Measurements from ENCODE around the gene ANKRD40. TPM values are rescaled to one million over a fixed set of nuclear protein-coding genes. Genes with fewer than 3 reads are reported as not detected.

ANKRD40 gene
- total and polyA plus RNA-seq, 7 donors = 12.3 to 76.3 (median 51.2) TPM

DNA sequence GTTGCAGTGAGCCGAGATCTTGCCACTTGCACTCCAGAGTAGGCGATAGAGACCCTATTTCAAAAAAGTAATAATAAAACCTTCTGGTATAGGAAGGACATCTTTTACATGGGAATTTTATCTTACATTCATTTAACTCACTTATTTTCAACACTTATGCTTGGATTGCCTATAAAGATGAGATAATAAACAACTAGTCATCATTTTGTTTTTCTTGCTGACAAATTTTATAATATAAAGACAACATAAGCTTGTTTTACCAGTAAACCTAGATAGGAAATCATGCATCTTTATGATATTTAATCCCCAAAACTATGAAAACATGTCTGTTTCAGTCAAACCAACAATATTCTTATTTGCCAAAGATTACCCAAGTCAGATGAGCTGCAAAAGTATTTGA lies 56.1 kb downstream of the ANKRD40 start:
- TF ChIP-seq POLR2A (IDR thresholded peaks at IDR 0.05) (no peak), POLR2AphosphoS5 (IDR thresholded peaks at IDR 0.05) (no peak), EP300 (IDR thresholded peaks at IDR 0.05) (no peak)
- TF ChIP-seq, protein P1, sequence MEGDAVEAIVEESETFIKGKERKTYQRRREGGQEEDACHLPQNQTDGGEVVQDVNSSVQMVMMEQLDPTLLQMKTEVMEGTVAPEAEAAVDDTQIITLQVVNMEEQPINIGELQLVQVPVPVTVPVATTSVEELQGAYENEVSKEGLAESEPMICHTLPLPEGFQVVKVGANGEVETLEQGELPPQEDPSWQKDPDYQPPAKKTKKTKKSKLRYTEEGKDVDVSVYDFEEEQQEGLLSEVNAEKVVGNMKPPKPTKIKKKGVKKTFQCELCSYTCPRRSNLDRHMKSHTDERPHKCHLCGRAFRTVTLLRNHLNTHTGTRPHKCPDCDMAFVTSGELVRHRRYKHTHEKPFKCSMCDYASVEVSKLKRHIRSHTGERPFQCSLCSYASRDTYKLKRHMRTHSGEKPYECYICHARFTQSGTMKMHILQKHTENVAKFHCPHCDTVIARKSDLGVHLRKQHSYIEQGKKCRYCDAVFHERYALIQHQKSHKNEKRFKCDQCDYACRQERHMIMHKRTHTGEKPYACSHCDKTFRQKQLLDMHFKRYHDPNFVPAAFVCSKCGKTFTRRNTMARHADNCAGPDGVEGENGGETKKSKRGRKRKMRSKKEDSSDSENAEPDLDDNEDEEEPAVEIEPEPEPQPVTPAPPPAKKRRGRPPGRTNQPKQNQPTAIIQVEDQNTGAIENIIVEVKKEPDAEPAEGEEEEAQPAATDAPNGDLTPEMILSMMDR (IDR thresholded peaks at IDR 0.05) = no peak
- 95 to 99% methylated on average over 2 of the region's 2 CpGs for WGBS, 2 donors

GRCh38 chr17:50649042-50649908 lies 58.4 kb downstream of the ANKRD40 start:
- 80 to 84% methylated on average over 7 of the region's 7 CpGs for WGBS, 2 donors
- H3K36me3 ChIP-seq = no peaks in the 10 kb centered on the region
- H3K9me3 ChIP-seq = no peaks in the 10 kb centered on the region
- intact Hi-C loops (cut with DNase I) = no loop called here
- no peak for DNase-seq
- no peaks in the 10 kb centered on the region for H3K27me3 ChIP-seq
- H3K27ac ChIP-seq = no peak overlapping the region
- H3K4me3 ChIP-seq = no peak overlapping the region
- TF ChIP-seq, protein P1 (IDR thresholded peaks at IDR 0.05) = no peak
- no peak for TF ChIP-seq EP300 (IDR thresholded peaks at IDR 0.05)
- TF ChIP-seq POLR2AphosphoS5 (IDR thresholded peaks at IDR 0.05) = no peak
- TF ChIP-seq POLR2A (IDR thresholded peaks at IDR 0.05) = no peak
- H3K4me1 ChIP-seq = no peaks in the 10 kb centered on the region

More for the DNA sequence above, 56.1 kb downstream of the ANKRD40 start:
- H3K27me3 ChIP-seq = no peaks in the 10 kb centered on the region
- intact Hi-C loops (cut with DNase I) = no loop called here
- no peak overlapping the region for H3K4me3 ChIP-seq
- no peaks in the 10 kb centered on the region for H3K36me3 ChIP-seq
- DNase-seq = no peak
- H3K4me1 ChIP-seq = no peaks in the 10 kb centered on the region
- no peaks in the 10 kb centered on the region for H3K9me3 ChIP-seq
- H3K27ac ChIP-seq = no peak overlapping the region

GRCh38 chr17:50647187-50647586 lies 60.5 kb downstream of the ANKRD40 start:
- Histone ChIP-seq H3K36me3 (no peaks in the 10 kb centered on the region), H3K4me3 (no peak overlapping the region), H3K27ac (no peak overlapping the region), H3K9me3 (no peaks in the 10 kb centered on the region), H3K4me1 (no peaks in the 10 kb centered on the region), H3K27me3 (no peaks in the 10 kb centered on the region)
- TF ChIP-seq EP300 (IDR thresholded peaks at IDR 0.05) = no peak
- no peak for TF ChIP-seq POLR2A (IDR thresholded peaks at IDR 0.05)
- no peak for TF ChIP-seq POLR2AphosphoS5 (IDR thresholded peaks at IDR 0.05)
- 76 to 91% methylated on average over 2 of the region's 2 CpGs for WGBS, 2 donors
- intact Hi-C loops (cut with DNase I) = no loop called here
- DNase-seq = no peak

DNA sequence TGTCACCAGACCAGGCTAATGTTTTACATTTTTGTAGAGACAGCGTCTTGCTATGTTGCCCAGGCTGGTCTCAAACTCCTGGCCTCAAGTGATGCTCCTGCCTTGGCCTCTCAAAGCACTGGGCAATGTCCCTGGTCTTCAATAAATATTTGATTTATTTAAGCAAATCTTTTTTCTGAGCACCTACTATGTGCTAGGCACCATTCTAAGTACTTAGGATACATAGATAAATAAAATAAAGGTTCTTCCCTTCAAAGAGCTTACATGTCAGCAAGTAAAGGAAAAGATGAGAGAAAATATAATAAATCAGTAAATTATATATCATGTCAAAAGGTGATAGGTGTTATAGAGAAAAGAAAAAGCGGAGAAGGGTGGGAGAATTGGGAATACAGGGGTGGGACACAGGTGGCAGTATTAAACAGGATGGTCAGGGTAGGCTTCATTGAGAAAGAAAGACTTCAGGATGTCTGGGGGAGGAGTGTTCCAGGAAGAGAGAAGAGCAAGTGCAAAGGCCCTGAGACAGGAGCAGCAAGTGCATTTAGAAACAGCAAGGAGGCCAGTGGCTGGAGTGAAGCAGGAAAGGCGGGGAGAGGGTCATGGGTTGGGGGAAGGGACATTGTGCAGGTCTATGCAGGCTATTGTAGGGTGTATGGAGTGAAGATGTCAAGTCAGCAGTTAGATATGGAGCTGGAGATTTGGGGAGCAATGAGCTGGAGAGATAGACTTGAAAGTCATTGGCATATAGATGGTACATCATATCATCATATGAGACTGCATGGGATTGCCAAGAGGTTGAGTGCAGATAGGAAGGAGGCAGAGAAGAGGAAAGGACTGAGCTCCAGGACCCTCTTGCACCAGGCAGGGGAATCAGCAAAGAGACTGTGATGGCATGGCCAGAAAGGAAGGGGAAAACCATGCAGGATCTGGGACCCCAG lies 61.7 kb downstream of the ANKRD40 start:
- no peaks in the 10 kb centered on the region for H3K9me3 ChIP-seq
- no peak overlapping the region for H3K4me3 ChIP-seq
- H3K36me3 ChIP-seq = no peaks in the 10 kb centered on the region
- WGBS, 2 donors = 94 to 96% methylated on average over 3 of the region's 3 CpGs
- no peaks in the 10 kb centered on the region for H3K27me3 ChIP-seq
- intact Hi-C loops (cut with DNase I) = no loop called here
- no peak overlapping the region for H3K27ac ChIP-seq
- H3K4me1 ChIP-seq = peaks cover 0 to 6% (median 0%) of the 10 kb centered on the region in 4 donors
- no peak for TF ChIP-seq POLR2AphosphoS5 (IDR thresholded peaks at IDR 0.05)
- TF ChIP-seq EP300 (IDR thresholded peaks at IDR 0.05) = no peak
- TF ChIP-seq, protein P1 (IDR thresholded peaks at IDR 0.05) = no peak
- TF ChIP-seq POLR2A (IDR thresholded peaks at IDR 0.05) = no peak
- no peak for DNase-seq

Small RNA genes within 50 kb of the gene (small RNA-seq; reads per million reads assigned to genes)
- 0 reads per million in 3 donors for gene RF00019

Other genes starting within 250 kb of the ANKRD40 start
- gene CHAD, start 239.0 kb downstream of the ANKRD40 start, total RNA-seq = not detected
- 1 to 10 TPM; 3.7 to 7.2 (median 4.4) TPM for gene CHAD, start 239.0 kb downstream of the ANKRD40 start, polyA plus RNA-seq
- gene RSAD1, start 229.1 kb downstream of the ANKRD40 start, total RNA-seq = 10 to 100 TPM; 18.6 to 27.4 (median 22.7) TPM
- gene RSAD1, start 229.1 kb downstream of the ANKRD40 start, polyA plus RNA-seq = 10 to 100 TPM; 22.4 to 33.6 (median 25.2) TPM
- 1 to 10 TPM in 3 of 4 donors, under 1 TPM in 1; 0.36 to 2.5 (median 1.7) TPM for gene MYCBPAP, start 199.5 kb downstream of the ANKRD40 start, total RNA-seq
- gene MYCBPAP, start 199.5 kb downstream of the ANKRD40 start, polyA plus RNA-seq = 1 to 10 TPM in 1 of 3 donors, under 1 TPM in 1, not detected in 1; 0.23 to 2.1 TPM
- gene EPN3, start 175.2 kb downstream of the ANKRD40 start, total RNA-seq = not detected
- gene EPN3, start 175.2 kb downstream of the ANKRD40 start, polyA plus RNA-seq = 10 to 100 TPM; 23.4 to 31.7 (median 29.5) TPM
- gene SPATA20, start 160.7 kb downstream of the ANKRD40 start, total RNA-seq = 10 to 100 TPM; 40.8 to 81.7 (median 58.6) TPM
- gene SPATA20, start 160.7 kb downstream of the ANKRD40 start, polyA plus RNA-seq = 10 to 100 TPM; 24.0 to 45.1 (median 40.6) TPM
- 1 to 10 TPM in 1 of 4 donors, under 1 TPM in 3; 0.33 to 1.4 (median 0.59) TPM for gene CACNA1G, start 147.2 kb downstream of the ANKRD40 start, total RNA-seq
- under 1 TPM in 2 of 3 donors, not detected in 1; under 0.01 to 0.20 TPM for gene CACNA1G, start 147.2 kb downstream of the ANKRD40 start, polyA plus RNA-seq
- gene ABCC3, start 73.0 kb downstream of the ANKRD40 start, total RNA-seq = 1 to 10 TPM in 3 of 4 donors, under 1 TPM in 1; 0.71 to 2.6 (median 1.8) TPM
- gene ABCC3, start 73.0 kb downstream of the ANKRD40 start, polyA plus RNA-seq = 10 to 100 TPM; 11.4 to 94.1 (median 12.3) TPM
- 100 to 1,000 TPM in 1 of 4 donors, 10 to 100 TPM in 3; 65.6 to 165 (median 76.2) TPM for gene LUC7L3, start 11.7 kb upstream of the ANKRD40 start, total RNA-seq
- gene LUC7L3, start 11.7 kb upstream of the ANKRD40 start, polyA plus RNA-seq = 100 to 1,000 TPM in 1 of 3 donors, 10 to 100 TPM in 2; 43.2 to 188 (median 70.8) TPM
- gene ANKRD40CL, start 59.6 kb upstream of the ANKRD40 start, total RNA-seq = not detected
- 100 to 1,000 TPM in 2 of 3 donors, 10 to 100 TPM in 1; 60.4 to 234 (median 191) TPM for gene ANKRD40CL, start 59.6 kb upstream of the ANKRD40 start, polyA plus RNA-seq
- 1 to 10 TPM in 1 of 4 donors, under 1 TPM in 3; under 0.01 to 1.1 (median 0.15) TPM for gene WFIKKN2, start 127.7 kb upstream of the ANKRD40 start, total RNA-seq
- gene WFIKKN2, start 127.7 kb upstream of the ANKRD40 start, polyA plus RNA-seq = under 1 TPM in 2 of 3 donors, not detected in 1; under 0.01 to 0.09 TPM
- 10 to 100 TPM; 16.2 to 31.1 (median 30.1) TPM for gene TOB1, start 158.4 kb upstream of the ANKRD40 start, total RNA-seq
- gene TOB1, start 158.4 kb upstream of the ANKRD40 start, polyA plus RNA-seq = 10 to 100 TPM; 32.4 to 57.1 (median 39.4) TPM

Measured in sigmoid colon (tissue), 7 donors.